ENCODE data around the gene COTL1. TPM values are rescaled to one million over a fixed set of nuclear protein-coding genes. Genes with fewer than 3 reads are reported as not detected.

COTL1 gene
- total and polyA plus RNA-seq, 2 donors from 2014 or later, result 122 to 136 TPM

GRCh38 chr16:84547546-84548061, 70.3 kb downstream of the COTL1 start:
- H3K4me1 ChIP-seq (ENCODE audit: control insufficient read depth in 2 of 3, insufficient read depth in 2 of 3, low read depth in 1 of 3, low read length in 3 of 3), result no peaks in the 10 kb centered on the region
- TF ChIP-seq CTCF (IDR thresholded peaks at IDR 0.05; ENCODE audit: borderline replicate concordance, extremely low read depth, insufficient read depth), result no peak
- H3K27me3 ChIP-seq (ENCODE audit: control insufficient read depth, insufficient read depth, low read length), result no peaks in the 10 kb centered on the region
- DNase-seq (peak in 4 of 5 donors; percentile 71 to 87 (median 80)), FAIRE-seq (no peak)
- intact Hi-C loops (cut with DNase I), result no loop called here
- H3K4me3 ChIP-seq (ENCODE audit: low read length in 3 of 3), result no peak overlapping the region
- H3K27ac ChIP-seq (ENCODE audit: low read depth in 2 of 2, low read length in 2 of 2), result no peak overlapping the region
- no peaks in the 10 kb centered on the region for H3K36me3 ChIP-seq (ENCODE audit: control insufficient read depth in 2 of 3, insufficient read depth in 3 of 3, low read length in 3 of 3)
- H3K9ac ChIP-seq (ENCODE audit: low read length in 3 of 3), result no peak overlapping the region
- no peaks in the 10 kb centered on the region for H3K9me3 ChIP-seq (ENCODE audit: control insufficient read depth in 2 of 3, insufficient read depth in 1 of 3, low read length in 3 of 3)

DNA sequence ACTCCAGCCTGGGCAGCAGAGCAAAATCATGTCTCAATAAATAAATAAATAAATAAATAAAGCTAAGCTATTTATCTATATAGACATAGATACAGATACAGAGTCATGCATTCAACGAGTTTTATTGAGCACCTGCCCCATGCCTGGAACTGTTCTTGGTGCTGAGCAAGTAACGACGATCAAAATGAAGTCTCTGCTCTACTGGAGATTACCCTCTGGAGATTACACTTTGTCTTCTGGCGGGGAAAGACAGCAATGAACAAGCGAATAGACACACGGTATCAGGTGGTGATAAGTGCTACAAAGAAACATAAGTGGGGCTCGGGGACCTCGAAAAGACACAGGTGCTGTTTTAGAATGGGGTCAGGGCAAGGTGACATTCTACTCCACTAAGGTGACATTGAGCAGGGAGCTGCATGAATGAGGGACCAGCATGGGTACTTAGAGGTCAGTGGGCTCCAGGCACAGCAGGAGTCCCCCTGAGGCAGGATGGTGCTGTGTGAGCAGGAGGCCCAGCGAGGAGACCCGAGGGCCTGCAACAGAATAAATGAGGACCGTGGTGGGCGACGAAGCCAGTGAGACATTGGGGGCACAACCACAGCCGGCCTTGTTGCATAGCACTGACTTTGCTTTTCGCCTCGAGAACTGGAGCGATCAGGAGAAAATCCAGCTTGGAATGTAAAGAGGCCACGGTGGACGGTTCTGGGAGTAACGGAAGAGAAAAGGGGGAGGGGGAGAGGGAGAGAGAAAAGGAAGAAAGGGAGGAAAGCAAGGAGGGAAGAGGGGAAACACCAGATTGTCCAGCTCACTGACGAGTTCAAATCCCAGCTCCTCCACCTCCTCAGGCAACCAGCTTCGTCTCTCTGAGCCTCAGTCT, 71.0 kb downstream of the COTL1 start:
- H3K9me3 ChIP-seq (ENCODE audit: control insufficient read depth in 2 of 3, insufficient read depth in 1 of 3, low read length in 3 of 3), result no peaks in the 10 kb centered on the region
- DNase-seq (peak in 3 of 5 donors; percentile 64 to 85 (median 81)), FAIRE-seq (no peak)
- H3K9ac ChIP-seq (ENCODE audit: low read length in 3 of 3), result no peak overlapping the region
- H3K36me3 ChIP-seq (ENCODE audit: control insufficient read depth in 2 of 3, insufficient read depth in 3 of 3, low read length in 3 of 3), result no peaks in the 10 kb centered on the region
- H3K27ac ChIP-seq (ENCODE audit: low read depth in 2 of 2, low read length in 2 of 2), result no peak overlapping the region
- no peaks in the 10 kb centered on the region for H3K27me3 ChIP-seq (ENCODE audit: control insufficient read depth, insufficient read depth, low read length)
- H3K4me3 ChIP-seq (ENCODE audit: low read length in 3 of 3), result no peak overlapping the region
- intact Hi-C loops (cut with DNase I), result no loop called here
- H3K4me1 ChIP-seq (ENCODE audit: control insufficient read depth in 2 of 3, insufficient read depth in 2 of 3, low read depth in 1 of 3, low read length in 3 of 3), result peaks cover 0 to 5% (median 0%) of the 10 kb centered on the region in 3 donors
- TF ChIP-seq CTCF (IDR thresholded peaks at IDR 0.05; ENCODE audit: borderline replicate concordance, extremely low read depth, insufficient read depth), result no peak

- FAIRE-seq (no peak), DNase-seq (no peak)
- Histone ChIP-seq H3K9ac (ENCODE audit: low read length in 3 of 3) (no peak overlapping the region), H3K9me3 (ENCODE audit: control insufficient read depth in 2 of 3, insufficient read depth in 1 of 3, low read length in 3 of 3) (no peaks in the 10 kb centered on the region), H3K27me3 (ENCODE audit: control insufficient read depth, insufficient read depth, low read length) (no peaks in the 10 kb centered on the region), H3K4me1 (ENCODE audit: control insufficient read depth in 2 of 3, insufficient read depth in 2 of 3, low read depth in 1 of 3, low read length in 3 of 3) (peaks cover 0 to 5% (median 0%) of the 10 kb centered on the region in 3 donors), H3K36me3 (ENCODE audit: control insufficient read depth in 2 of 3, insufficient read depth in 3 of 3, low read length in 3 of 3) (no peaks in the 10 kb centered on the region), H3K27ac (ENCODE audit: low read depth in 2 of 2, low read length in 2 of 2) (no peak overlapping the region), H3K4me3 (ENCODE audit: low read length in 3 of 3) (no peak overlapping the region)
- no peak for TF ChIP-seq CTCF (IDR thresholded peaks at IDR 0.05; ENCODE audit: borderline replicate concordance, extremely low read depth, insufficient read depth)
- intact Hi-C loops (cut with DNase I), result no loop called here
Observed at GRCh38 chr16:84545114-84545737, 72.7 kb downstream of the COTL1 start.

Measured in kidney (tissue), 14 donors.